Measurements from ENCODE around the gene RNF181. TPM values are rescaled to one million over a fixed set of nuclear protein-coding genes. Genes with fewer than 3 reads are reported as not detected.
A peak's percentile ranks its signal among the peaks of the same experiment; 100 is the strongest.
"Not testable (repeated sequence)": the region's sequence is repeated elsewhere in the genome, so short reads cannot be mapped to it uniquely, and the experiment has no call there.

The RNF181 gene
- total RNA-seq, 4 donors from 2014 or later: 23.9 to 164 (median 141) TPM

GRCh38 chr2:85589181-85589580 lies 6.4 kb upstream of the RNF181 start:
- in situ Hi-C loops (cut with MboI; ENCODE audit: low pct_ligation_motif_present in 1 of 4, low pct_unique_long_range_greater_than_20kb in 1 of 4, low sequenced_read_pairs in 3 of 4) (no loop called here), intact Hi-C loops (cut with DNase I; ENCODE audit: low total_unique reads) (no loop called here)
- WGBS, 2 donors (ENCODE audit: low coverage in 1 of 2): 80 to 91% methylated on average over 1 to 4 of the region's 4 CpGs
- Histone ChIP-seq H3K9me3 (no peaks in the 10 kb centered on the region), H3K27me3 (no peaks in the 10 kb centered on the region), H3K4me1 (peaks cover 11 to 54% (median 21%) of the 10 kb centered on the region in 4 donors), H3K27ac (peak overlapping the region; percentile 34 to 73 (median 67)), H3K4me3 (no peak overlapping the region), H3K36me3 (no peaks in the 10 kb centered on the region)
- TF ChIP-seq POLR2AphosphoS5 (IDR thresholded peaks at IDR 0.05): no peak
- no peak for TF ChIP-seq CTCF (IDR thresholded peaks at IDR 0.05)
- no peak for TF ChIP-seq POLR2A (IDR thresholded peaks at IDR 0.05)
- TF ChIP-seq EP300 (IDR thresholded peaks at IDR 0.05; ENCODE audit: low read depth): no peak
- DNase-seq: no peak

GRCh38 chr2:85589982-85590791 lies 5.4 kb upstream of the RNF181 start:
- Histone ChIP-seq H3K9me3 (no peaks in the 10 kb centered on the region), H3K4me3 (no peak overlapping the region), H3K27me3 (no peaks in the 10 kb centered on the region), H3K27ac (peak overlapping the region; percentile 63 to 73 (median 68)), H3K36me3 (no peaks in the 10 kb centered on the region), H3K4me1 (peaks cover 11 to 52% (median 21%) of the 10 kb centered on the region in 4 donors)
- WGBS, 2 donors (ENCODE audit: low coverage in 1 of 2): 60 to 61% methylated on average over 1 to 7 of the region's 7 CpGs
- intact Hi-C loops (cut with DNase I; ENCODE audit: low total_unique reads) (no loop called here), in situ Hi-C loops (cut with MboI; ENCODE audit: low pct_ligation_motif_present in 1 of 4, low pct_unique_long_range_greater_than_20kb in 1 of 4, low sequenced_read_pairs in 3 of 4) (no loop called here)
- no peak for TF ChIP-seq POLR2AphosphoS5 (IDR thresholded peaks at IDR 0.05)
- no peak for TF ChIP-seq CTCF (IDR thresholded peaks at IDR 0.05)
- no peak for TF ChIP-seq EP300 (IDR thresholded peaks at IDR 0.05; ENCODE audit: low read depth)
- TF ChIP-seq POLR2A (IDR thresholded peaks at IDR 0.05): no peak
- no peak for DNase-seq

GRCh38 chr2:85590950-85591349 lies 4.6 kb upstream of the RNF181 start:
- Histone ChIP-seq H3K9me3 (no peaks in the 10 kb centered on the region), H3K4me1 (peaks cover 6 to 44% (median 16%) of the 10 kb centered on the region in 4 donors), H3K36me3 (no peaks in the 10 kb centered on the region), H3K4me3 (no peak overlapping the region), H3K27ac (peak overlapping the region; percentile 63 to 73 (median 68)), H3K27me3 (no peaks in the 10 kb centered on the region)
- no peak for DNase-seq
- 67% methylated on average over 2 of the region's 2 CpGs; no CpG with 5 or more reads in 1 of the 2 donors for WGBS, 2 donors (ENCODE audit: low coverage in 1 of 2)
- intact Hi-C loops (cut with DNase I; ENCODE audit: low total_unique reads): no loop called here
- TF ChIP-seq EP300 (IDR thresholded peaks at IDR 0.05; ENCODE audit: low read depth): no peak
- no peak for TF ChIP-seq POLR2AphosphoS5 (IDR thresholded peaks at IDR 0.05)
- TF ChIP-seq POLR2A (IDR thresholded peaks at IDR 0.05): no peak
- TF ChIP-seq CTCF (IDR thresholded peaks at IDR 0.05): no peak
- in situ Hi-C loops (cut with MboI; ENCODE audit: low pct_ligation_motif_present in 1 of 4, low pct_unique_long_range_greater_than_20kb in 1 of 4, low sequenced_read_pairs in 3 of 4): no loop called here

- in situ Hi-C loops (cut with MboI; ENCODE audit: low pct_ligation_motif_present in 1 of 4, low pct_unique_long_range_greater_than_20kb in 1 of 4, low sequenced_read_pairs in 3 of 4): no loop called here
- 80 to 93% methylated on average over 6 to 12 of the region's 12 CpGs for WGBS, 2 donors (ENCODE audit: low coverage in 1 of 2)
- intact Hi-C loops (cut with DNase I; ENCODE audit: low total_unique reads): no loop called here
- Histone ChIP-seq H3K27me3 (no peaks in the 10 kb centered on the region), H3K27ac (peak overlapping the region; percentile 63 to 73 (median 68)), H3K36me3 (no peaks in the 10 kb centered on the region), H3K9me3 (no peaks in the 10 kb centered on the region), H3K4me1 (peaks cover 9 to 46% (median 20%) of the 10 kb centered on the region in 4 donors), H3K4me3 (no peak overlapping the region)
- DNase-seq: no peak
- no peak for TF ChIP-seq CTCF (IDR thresholded peaks at IDR 0.05)
- no peak for TF ChIP-seq EP300 (IDR thresholded peaks at IDR 0.05; ENCODE audit: low read depth)
- no peak for TF ChIP-seq POLR2A (IDR thresholded peaks at IDR 0.05)
- no peak for TF ChIP-seq POLR2AphosphoS5 (IDR thresholded peaks at IDR 0.05)
Observed at GRCh38 chr2:85591563-85591962, 4.0 kb upstream of the RNF181 start.

- H3K27me3 ChIP-seq; in situ Hi-C loops (cut with MboI; ENCODE audit: low pct_ligation_motif_present in 1 of 4, low pct_unique_long_range_greater_than_20kb in 1 of 4, low sequenced_read_pairs in 3 of 4); DNase-seq; H3K9me3 ChIP-seq; intact Hi-C loops (cut with DNase I; ENCODE audit: low total_unique reads); H3K4me3 ChIP-seq; H3K36me3 ChIP-seq: not testable (repeated sequence)
- Histone ChIP-seq H3K27ac (peak overlapping the region in 1 of 4 donors; percentile 73), H3K4me1 (peaks cover 16 to 48% (median 25%) of the 10 kb centered on the region in 4 donors)
- WGBS, 2 donors (ENCODE audit: low coverage in 1 of 2): 87% methylated on average over 9 of the region's 9 CpGs; no CpG with 5 or more reads in 1 of the 2 donors
Observed at GRCh38 chr2:85592299-85592698, 3.2 kb upstream of the RNF181 start.

Data from transverse colon (tissue), 4 donors.